OCI-LY3 (cell line): ENCODE results near the gene EEF1B2.

Source experiments
- CTCF ChIP-seq: fragments of 200-600, 300-600 bp; sonication (generic); IDR thresholded peaks from 2 replicates; pipeline ENCODE4 v1.5.1; 2014; ENCODE audit warnings: antibody characterized with exemption, low read length, low read depth
- EZH2phosphoT487 ChIP-seq: fragments of 200-600 bp; shearing (Covaris generic); IDR thresholded peaks from 2 replicates; pipeline ENCODE4 v1.6.1; 2018; ENCODE audit warnings: antibody characterized with exemption, mixed run types, low read depth

DNA sequence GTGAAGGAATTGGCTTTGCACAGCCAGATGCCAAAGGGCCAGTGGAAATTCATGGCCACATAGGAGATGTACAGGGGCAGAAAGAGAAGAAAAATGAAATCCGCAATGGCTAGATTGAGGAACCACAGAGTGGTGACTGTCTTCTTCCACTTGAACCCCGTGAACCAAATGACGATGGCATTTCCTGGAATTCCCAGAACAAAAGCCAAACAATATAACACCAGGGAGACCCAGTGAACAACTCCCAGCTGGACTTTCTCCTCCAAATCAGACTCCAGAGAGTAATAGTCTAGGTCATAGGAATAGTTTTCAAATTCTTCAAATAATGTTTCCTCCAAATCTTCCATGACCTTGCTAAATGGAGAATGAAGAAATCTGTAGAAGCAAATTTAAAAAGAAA is 17.2 kb downstream of the EEF1B2 start:
- TF ChIP-seq CTCF, result no peak
- TF ChIP-seq EZH2phosphoT487, result no peak
